Liver (tissue), 9 donors: ENCODE data around the gene IFT122. TPM values are rescaled to one million over a fixed set of nuclear protein-coding genes. Genes with fewer than 3 reads are reported as not detected.

Experiments
- DNase-seq: peaks from one replicate; pipeline ENCODE4 v3.0.0-alpha.2; 2017; ENCODE audit warnings: low spot score
- H3K27ac ChIP-seq, 2 donors: one replicate each; pipeline ENCODE4 v1.7.0; 2013; ENCODE audit warnings: inconsistent platforms in 2 of 2, low read length in 2 of 2, control low read depth in 1 of 2, low read depth in 1 of 2, mild to moderate bottlenecking in 1 of 2
- H3K27me3 ChIP-seq, 4 donors: one replicate each; pipeline versions ENCODE4 v1.6.1 to v1.7.0; 2013; ENCODE audit warnings: low read length in 3 of 4, inconsistent platforms in 1 of 4, mild to moderate bottlenecking in 1 of 4, moderate library complexity in 1 of 4; ENCODE audit not compliant: control insufficient read depth in 4 of 4, insufficient read depth in 4 of 4
- H3K36me3 ChIP-seq, 4 donors: one replicate each; pipeline versions ENCODE4 v1.6.1 to v1.7.0; 2013; ENCODE audit warnings: low read length in 3 of 4, mild to moderate bottlenecking in 3 of 4, low read depth in 1 of 4, moderate library complexity in 1 of 4; ENCODE audit not compliant: control insufficient read depth in 4 of 4, insufficient read depth in 3 of 4
- H3K4me1 ChIP-seq, 4 donors: one replicate each; pipeline versions ENCODE4 v1.6.1 to v1.7.0; 2013; ENCODE audit warnings: low read length in 3 of 4, mild to moderate bottlenecking in 3 of 4, moderate library complexity in 1 of 4; ENCODE audit not compliant: control insufficient read depth in 4 of 4, insufficient read depth in 4 of 4
- H3K4me3 ChIP-seq, 3 donors: one replicate each; pipeline versions ENCODE4 v1.6.1 to v1.7.0; 2013; ENCODE audit warnings: low read length in 3 of 3, control low read depth in 1 of 3, low read depth in 1 of 3, mild to moderate bottlenecking in 1 of 3
- H3K9ac ChIP-seq, 2 donors: one replicate each; pipeline ENCODE4 v1.7.0; 2013; ENCODE audit warnings: low read length in 2 of 2, mild to moderate bottlenecking in 2 of 2, moderate library complexity in 2 of 2, control low read depth in 1 of 2, low read depth in 1 of 2
- H3K9me3 ChIP-seq, 4 donors: one replicate each; pipeline versions ENCODE4 v1.6.1 to v1.7.0; 2013; ENCODE audit warnings: low read length in 3 of 4; ENCODE audit not compliant: control insufficient read depth in 4 of 4
- ATF3 ChIP-seq: IDR thresholded peaks from 2 replicates; pipeline ENCODE4 v1.6.1; 2016; ENCODE audit warnings: antibody characterized with exemption
- EGR1 ChIP-seq, 2 donors: IDR thresholded peaks; 2 replicates each; pipeline ENCODE4 v1.6.1; 2016 to 2018; ENCODE audit warnings: antibody characterized with exemption in 2 of 2, low read depth in 2 of 2
- FOXA1 ChIP-seq: IDR thresholded peaks from 2 replicates; pipeline ENCODE4 v1.6.1; 2016; ENCODE audit warnings: antibody characterized with exemption
- FOXA2 ChIP-seq: IDR thresholded peaks from 2 replicates; pipeline ENCODE4 v1.6.1; 2016; ENCODE audit warnings: antibody characterized with exemption
- GABPA ChIP-seq, 2 donors: IDR thresholded peaks in 1 of 2; conservative IDR thresholded peaks in 1 of 2; 2 replicates each; pipeline ENCODE4 v1.6.1; 2016; ENCODE audit warnings: antibody characterized with exemption in 2 of 2, mild to moderate bottlenecking in 1 of 2, moderate library complexity in 1 of 2
- HNF4A ChIP-seq, 2 donors: conservative IDR thresholded peaks; 2 replicates each; pipeline ENCODE4 v1.6.1; 2016; ENCODE audit warnings: antibody characterized with exemption in 2 of 2, mild to moderate bottlenecking in 2 of 2
- HNF4G ChIP-seq: IDR thresholded peaks from 2 replicates; pipeline ENCODE4 v1.6.1; 2016; ENCODE audit warnings: antibody characterized with exemption
- JUND ChIP-seq, 2 donors: IDR thresholded peaks; 2 replicates each; pipeline ENCODE4 v1.6.1; 2016; ENCODE audit warnings: antibody characterized with exemption in 2 of 2
- NR2F2 ChIP-seq: IDR thresholded peaks from 2 replicates; pipeline ENCODE4 v1.6.1; 2016; ENCODE audit warnings: antibody characterized with exemption
- RAD21 ChIP-seq, 2 donors: IDR thresholded peaks; 2 replicates each; pipeline ENCODE4 v1.6.1; 2016; ENCODE audit warnings: antibody characterized with exemption in 2 of 2, mild to moderate bottlenecking in 2 of 2
- RXRA ChIP-seq, 2 donors: IDR thresholded peaks; 2 replicates each; pipeline ENCODE4 v1.6.1; 2017 to 2018; ENCODE audit warnings: antibody characterized with exemption in 2 of 2, mild to moderate bottlenecking in 1 of 2
- SP1 ChIP-seq: IDR thresholded peaks from 2 replicates; pipeline ENCODE4 v1.6.1; 2018; ENCODE audit warnings: antibody characterized with exemption, mild to moderate bottlenecking
- TAF1 ChIP-seq: conservative IDR thresholded peaks from 2 replicates; pipeline ENCODE4 v1.6.1; 2016; ENCODE audit warnings: antibody characterized with exemption, mild to moderate bottlenecking
- YY1 ChIP-seq: IDR thresholded peaks from 2 replicates; pipeline ENCODE4 v1.6.1; 2016; ENCODE audit warnings: antibody characterized with exemption, mild to moderate bottlenecking
- ZBTB33 ChIP-seq: IDR thresholded peaks from 2 replicates; pipeline ENCODE4 v1.6.1; 2016; ENCODE audit warnings: antibody characterized with exemption
- WGBS: extraction: QIAGEN DNeasy Blood & Tissue Kit; methylation state at CpG from one replicate; pipeline ENCODE4 v1.1.7; 2013; 5-methylcytosine and 5-hydroxymethylcytosine counted together
- polyA plus RNA-seq, 2 donors: library from polyadenylated mRNA; stranded (reverse) in 1 of 2; unstranded in 1 of 2; fragments of 200-250 nt in 1 of 2; fragments of >200 nt in 1 of 2; fragmentation: Nextera tagmentation in 1 of 2; extraction: Ambion mirVana in 1 of 2; gene quantifications; one replicate each; pipeline versions ENCODE4 v1.2.1 to v1.2.3, GENCODE V29; 2013 to 2015
- total RNA-seq, 2 donors: library from RNA; depleted of rRNA; stranded (reverse); fragments of >200 nt; gene quantifications; one replicate each; pipeline ENCODE4 v1.2.3, GENCODE V29; 2014
- TF ChIP-seq, protein P1 (sequence below): IDR thresholded peaks from 2 replicates; pipeline ENCODE4 v1.6.1; 2016; ENCODE audit warnings: antibody characterized with exemption
- TF ChIP-seq, protein P2 (sequence below): IDR thresholded peaks from 2 replicates; pipeline ENCODE4 v1.6.1; 2016; ENCODE audit warnings: antibody characterized with exemption, mild to moderate bottlenecking
- TF ChIP-seq, protein P3 (sequence below): fragments of 150-350 bp; IDR thresholded peaks from 2 replicates; pipeline ENCODE4 v1.5.1; 2017; ENCODE audit warnings: improper control_type of control experiment, low read depth, low read length; ENCODE audit not compliant: missing input control
- donor health status: healthy.
- donor health status: healthy.
- donor health status: healthy.
- donor health status: healthy.
- donor health status: healthy.

IFT122 gene
- total and polyA plus RNA-seq, 4 donors, result 3.3 to 25.8 (median 10.6) TPM

DNA sequence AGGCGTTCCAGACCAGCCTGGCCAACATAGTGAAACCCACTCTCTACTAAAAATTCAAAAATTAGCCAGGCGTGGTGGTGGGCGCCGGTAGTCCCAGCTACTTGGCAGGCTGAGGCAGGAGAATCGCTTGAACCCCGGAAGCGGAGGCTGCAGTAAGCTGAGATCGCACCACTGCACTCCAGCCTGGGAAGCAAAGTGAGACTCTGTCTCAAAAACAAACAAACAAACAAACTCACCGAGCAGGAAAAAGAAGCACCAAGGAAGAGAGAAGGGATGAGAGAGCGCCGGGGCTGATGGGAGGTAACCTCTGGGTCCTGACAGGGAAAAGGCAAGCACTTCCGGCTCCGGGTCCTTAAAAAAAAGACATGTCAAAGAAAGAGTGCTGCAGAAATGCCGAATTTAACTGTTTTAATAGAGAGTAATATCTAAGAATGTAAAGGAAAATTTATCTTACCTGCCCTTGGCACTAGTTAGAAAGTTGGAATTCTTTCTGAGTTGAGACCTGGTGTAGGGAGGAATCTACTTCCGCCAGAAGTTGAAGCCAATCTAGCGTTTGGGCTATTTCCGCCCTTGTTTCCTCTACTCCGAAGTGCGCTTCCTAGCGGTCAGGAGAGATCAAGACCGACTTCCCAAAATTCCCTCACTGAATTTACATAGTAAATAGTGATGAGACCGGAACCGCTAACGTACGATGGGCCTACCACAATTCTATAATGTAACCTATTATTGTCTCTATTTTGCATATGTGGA, 40.7 kb upstream of the IFT122 start:
- peak overlapping the region; percentile 81 to 83 for H3K27ac ChIP-seq
- TF ChIP-seq, protein P1, sequence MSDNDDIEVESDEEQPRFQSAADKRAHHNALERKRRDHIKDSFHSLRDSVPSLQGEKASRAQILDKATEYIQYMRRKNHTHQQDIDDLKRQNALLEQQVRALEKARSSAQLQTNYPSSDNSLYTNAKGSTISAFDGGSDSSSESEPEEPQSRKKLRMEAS, result peak; percentile 91
- peak; percentile 48 to 58 for TF ChIP-seq RXRA (IDR thresholded peaks at IDR 0.05)
- peak; percentile 24 for TF ChIP-seq FOXA1
- TF ChIP-seq HNF4G, result no peak
- TF ChIP-seq, protein P2, sequence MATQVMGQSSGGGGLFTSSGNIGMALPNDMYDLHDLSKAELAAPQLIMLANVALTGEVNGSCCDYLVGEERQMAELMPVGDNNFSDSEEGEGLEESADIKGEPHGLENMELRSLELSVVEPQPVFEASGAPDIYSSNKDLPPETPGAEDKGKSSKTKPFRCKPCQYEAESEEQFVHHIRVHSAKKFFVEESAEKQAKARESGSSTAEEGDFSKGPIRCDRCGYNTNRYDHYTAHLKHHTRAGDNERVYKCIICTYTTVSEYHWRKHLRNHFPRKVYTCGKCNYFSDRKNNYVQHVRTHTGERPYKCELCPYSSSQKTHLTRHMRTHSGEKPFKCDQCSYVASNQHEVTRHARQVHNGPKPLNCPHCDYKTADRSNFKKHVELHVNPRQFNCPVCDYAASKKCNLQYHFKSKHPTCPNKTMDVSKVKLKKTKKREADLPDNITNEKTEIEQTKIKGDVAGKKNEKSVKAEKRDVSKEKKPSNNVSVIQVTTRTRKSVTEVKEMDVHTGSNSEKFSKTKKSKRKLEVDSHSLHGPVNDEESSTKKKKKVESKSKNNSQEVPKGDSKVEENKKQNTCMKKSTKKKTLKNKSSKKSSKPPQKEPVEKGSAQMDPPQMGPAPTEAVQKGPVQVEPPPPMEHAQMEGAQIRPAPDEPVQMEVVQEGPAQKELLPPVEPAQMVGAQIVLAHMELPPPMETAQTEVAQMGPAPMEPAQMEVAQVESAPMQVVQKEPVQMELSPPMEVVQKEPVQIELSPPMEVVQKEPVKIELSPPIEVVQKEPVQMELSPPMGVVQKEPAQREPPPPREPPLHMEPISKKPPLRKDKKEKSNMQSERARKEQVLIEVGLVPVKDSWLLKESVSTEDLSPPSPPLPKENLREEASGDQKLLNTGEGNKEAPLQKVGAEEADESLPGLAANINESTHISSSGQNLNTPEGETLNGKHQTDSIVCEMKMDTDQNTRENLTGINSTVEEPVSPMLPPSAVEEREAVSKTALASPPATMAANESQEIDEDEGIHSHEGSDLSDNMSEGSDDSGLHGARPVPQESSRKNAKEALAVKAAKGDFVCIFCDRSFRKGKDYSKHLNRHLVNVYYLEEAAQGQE, result peak; percentile 27
- no peak for TF ChIP-seq ATF3
- TF ChIP-seq GABPA (IDR thresholded peaks at IDR 0.05 in 1 of 2, conservative IDR thresholded peaks at IDR 0.05 in 1 of 2), result peak; percentile 93 to 96
- TF ChIP-seq SP1, result no peak
- TF ChIP-seq FOXA2, result peak; percentile 60
- TF ChIP-seq NR2F2, result peak; percentile 81
- TF ChIP-seq ZBTB33, result no peak
- TF ChIP-seq, protein P3, sequence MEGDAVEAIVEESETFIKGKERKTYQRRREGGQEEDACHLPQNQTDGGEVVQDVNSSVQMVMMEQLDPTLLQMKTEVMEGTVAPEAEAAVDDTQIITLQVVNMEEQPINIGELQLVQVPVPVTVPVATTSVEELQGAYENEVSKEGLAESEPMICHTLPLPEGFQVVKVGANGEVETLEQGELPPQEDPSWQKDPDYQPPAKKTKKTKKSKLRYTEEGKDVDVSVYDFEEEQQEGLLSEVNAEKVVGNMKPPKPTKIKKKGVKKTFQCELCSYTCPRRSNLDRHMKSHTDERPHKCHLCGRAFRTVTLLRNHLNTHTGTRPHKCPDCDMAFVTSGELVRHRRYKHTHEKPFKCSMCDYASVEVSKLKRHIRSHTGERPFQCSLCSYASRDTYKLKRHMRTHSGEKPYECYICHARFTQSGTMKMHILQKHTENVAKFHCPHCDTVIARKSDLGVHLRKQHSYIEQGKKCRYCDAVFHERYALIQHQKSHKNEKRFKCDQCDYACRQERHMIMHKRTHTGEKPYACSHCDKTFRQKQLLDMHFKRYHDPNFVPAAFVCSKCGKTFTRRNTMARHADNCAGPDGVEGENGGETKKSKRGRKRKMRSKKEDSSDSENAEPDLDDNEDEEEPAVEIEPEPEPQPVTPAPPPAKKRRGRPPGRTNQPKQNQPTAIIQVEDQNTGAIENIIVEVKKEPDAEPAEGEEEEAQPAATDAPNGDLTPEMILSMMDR, result peak; percentile 77
- TF ChIP-seq EGR1 (IDR thresholded peaks at IDR 0.05; ENCODE audit: low read depth in 2 of 2), result peak; percentile 87 to 94
- peak in 1 of 2 donors; percentile 13 for TF ChIP-seq JUND (IDR thresholded peaks at IDR 0.05)
- TF ChIP-seq YY1, result peak; percentile 50
- peak in 1 of 2 donors; percentile 50 for TF ChIP-seq HNF4A (conservative IDR thresholded peaks at IDR 0.05)
- TF ChIP-seq TAF1, result no peak
- peak; percentile 69 to 77 for TF ChIP-seq RAD21 (IDR thresholded peaks at IDR 0.05)
- DNase-seq, result peak; percentile 81
- H3K9me3 ChIP-seq, result no peaks in the 10 kb centered on the region
- under 1% methylated on average over 25 of the region's 25 CpGs for WGBS
- H3K9ac ChIP-seq, result peak overlapping the region; percentile 58 to 93
- peaks cover 5 to 29% (median 22%) of the 10 kb centered on the region in 4 donors for H3K4me1 ChIP-seq
- H3K36me3 ChIP-seq, result peaks cover 0 to 2% (median 0%) of the 10 kb centered on the region in 4 donors
- peak overlapping the region; percentile 33 to 82 (median 51) for H3K4me3 ChIP-seq
- H3K27me3 ChIP-seq, result no peaks in the 10 kb centered on the region
